ENCODE measurements around the gene TNK2. TPM values are rescaled to one million over a fixed set of nuclear protein-coding genes. Genes with fewer than 3 reads are reported as not detected.
"Not testable (repeated sequence)": the region's sequence is repeated elsewhere in the genome, so short reads cannot be mapped to it uniquely, and the experiment has no call there.

The TNK2 gene
- total RNA-seq, 1 experiment from 2014 or later: 10.7 TPM

- DNase-seq (ENCODE audit: low read depth): peak; percentile 87
Observed at GRCh38 chr3:195850857-195851543, 57.4 kb downstream of the TNK2 start.

- no peak for DNase-seq (ENCODE audit: low read depth)
Observed at GRCh38 chr3:195849322-195850074, 58.9 kb downstream of the TNK2 start.

GRCh38 chr3:195847055-195847950 is 61.0 kb downstream of the TNK2 start:
- DNase-seq (ENCODE audit: low read depth): peak; percentile 61

- no peak for DNase-seq (ENCODE audit: low read depth)
Observed at GRCh38 chr3:195845483-195845882, 62.9 kb downstream of the TNK2 start.

- no peak for DNase-seq (ENCODE audit: low read depth)
Observed at GRCh38 chr3:195844671-195845218, 63.6 kb downstream of the TNK2 start.

- DNase-seq (ENCODE audit: low read depth): no peak
Observed at GRCh38 chr3:195839260-195840010, 68.9 kb downstream of the TNK2 start.

- no peak for DNase-seq (ENCODE audit: low read depth)
Observed at GRCh38 chr3:195838714-195839113, 69.6 kb downstream of the TNK2 start.

GRCh38 chr3:195836476-195837135 is 71.7 kb downstream of the TNK2 start:
- DNase-seq (ENCODE audit: low read depth): no peak

- DNase-seq (ENCODE audit: low read depth): no peak
Observed at GRCh38 chr3:195835791-195836190, 72.6 kb downstream of the TNK2 start.

GRCh38 chr3:195834675-195835583 is 73.4 kb downstream of the TNK2 start:
- no peak for DNase-seq (ENCODE audit: low read depth)

GRCh38 chr3:195829897-195830254 is 78.5 kb downstream of the TNK2 start:
- DNase-seq (ENCODE audit: low read depth): no peak

- DNase-seq (ENCODE audit: low read depth): no peak
Observed at GRCh38 chr3:195828762-195829161, 79.6 kb downstream of the TNK2 start.

- DNase-seq (ENCODE audit: low read depth): no peak
Observed at GRCh38 chr3:195825857-195826804, 82.2 kb downstream of the TNK2 start.

GRCh38 chr3:195825191-195825588 is 83.2 kb downstream of the TNK2 start:
- no peak for DNase-seq (ENCODE audit: low read depth)

GRCh38 chr3:195824425-195825190 is 83.7 kb downstream of the TNK2 start:
- DNase-seq (ENCODE audit: low read depth): not testable (repeated sequence)

GRCh38 chr3:195823999-195824398 is 84.4 kb downstream of the TNK2 start:
- no peak for DNase-seq (ENCODE audit: low read depth)

- DNase-seq (ENCODE audit: low read depth): no peak
Observed at GRCh38 chr3:195823280-195823679, 85.1 kb downstream of the TNK2 start.

Measured in LHCN-M2 (cell line).